SK-N-SH (cell line): Measurements from ENCODE around the gene SHC3.

Experiments
- CHD2 ChIP-seq: fragments of 150-350 bp; IDR thresholded peaks from 2 replicates; pipeline ENCODE4 v1.6.1; 2018; ENCODE audit warnings: low read length; ENCODE audit not compliant: partially characterized antibody
- EP300 ChIP-seq, 2 experiments: IDR thresholded peaks; 2 replicates each; pipeline versions ENCODE4 v1.4.0 to v1.6.1; 2012; ENCODE audit warnings: borderline replicate concordance in 1 of 2, low read depth in 1 of 2, low read length in 1 of 2
- FOXJ3 ChIP-seq: sonication (generic); formaldehyde crosslinking; IDR thresholded peaks from 2 replicates; pipeline ENCODE4 v1.5.1; 2020; ENCODE audit warnings: mild to moderate bottlenecking, missing genetic modification reagents
- FOXM1 ChIP-seq: IDR thresholded peaks from 2 replicates; pipeline ENCODE4 v1.4.0; 2012; ENCODE audit warnings: low read depth, mild to moderate bottlenecking
- POLR2AphosphoS5 ChIP-seq: IDR thresholded peaks from 2 replicates; pipeline ENCODE4 v1.6.1; 2012; ENCODE audit warnings: low read depth, low read length
- RCOR1 ChIP-seq: fragments of 150-350 bp; IDR thresholded peaks from 2 replicates; pipeline ENCODE4 v1.6.1; 2017; ENCODE audit warnings: antibody characterized with exemption, low read length
- SIN3A ChIP-seq: IDR thresholded peaks from 2 replicates; pipeline ENCODE4 v1.6.1; 2012; ENCODE audit warnings: low read depth, mild to moderate bottlenecking, low read length, moderate library complexity, borderline replicate concordance
- YY1 ChIP-seq: IDR thresholded peaks from 2 replicates; pipeline ENCODE4 v1.4.0; 2012; ENCODE audit warnings: low read depth, mild to moderate bottlenecking
- TF ChIP-seq, protein P1 (sequence below): fragments of 200-600 bp; sonication (generic); IDR thresholded peaks from 2 replicates; pipeline ENCODE4 v1.6.1; 2017; ENCODE audit warnings: antibody characterized with exemption, mild to moderate bottlenecking, moderate library complexity
- TF ChIP-seq, protein P2 (sequence below): IDR thresholded peaks from 2 replicates; pipeline ENCODE4 v1.4.0; 2012; ENCODE audit warnings: low read depth
- TF ChIP-seq, protein P3 (sequence below): fragments of 150-350 bp; IDR thresholded peaks from 2 replicates; pipeline ENCODE4 v1.6.1; 2017; ENCODE audit warnings: antibody characterized with exemption, low read length, low read depth, borderline replicate concordance

DNA sequence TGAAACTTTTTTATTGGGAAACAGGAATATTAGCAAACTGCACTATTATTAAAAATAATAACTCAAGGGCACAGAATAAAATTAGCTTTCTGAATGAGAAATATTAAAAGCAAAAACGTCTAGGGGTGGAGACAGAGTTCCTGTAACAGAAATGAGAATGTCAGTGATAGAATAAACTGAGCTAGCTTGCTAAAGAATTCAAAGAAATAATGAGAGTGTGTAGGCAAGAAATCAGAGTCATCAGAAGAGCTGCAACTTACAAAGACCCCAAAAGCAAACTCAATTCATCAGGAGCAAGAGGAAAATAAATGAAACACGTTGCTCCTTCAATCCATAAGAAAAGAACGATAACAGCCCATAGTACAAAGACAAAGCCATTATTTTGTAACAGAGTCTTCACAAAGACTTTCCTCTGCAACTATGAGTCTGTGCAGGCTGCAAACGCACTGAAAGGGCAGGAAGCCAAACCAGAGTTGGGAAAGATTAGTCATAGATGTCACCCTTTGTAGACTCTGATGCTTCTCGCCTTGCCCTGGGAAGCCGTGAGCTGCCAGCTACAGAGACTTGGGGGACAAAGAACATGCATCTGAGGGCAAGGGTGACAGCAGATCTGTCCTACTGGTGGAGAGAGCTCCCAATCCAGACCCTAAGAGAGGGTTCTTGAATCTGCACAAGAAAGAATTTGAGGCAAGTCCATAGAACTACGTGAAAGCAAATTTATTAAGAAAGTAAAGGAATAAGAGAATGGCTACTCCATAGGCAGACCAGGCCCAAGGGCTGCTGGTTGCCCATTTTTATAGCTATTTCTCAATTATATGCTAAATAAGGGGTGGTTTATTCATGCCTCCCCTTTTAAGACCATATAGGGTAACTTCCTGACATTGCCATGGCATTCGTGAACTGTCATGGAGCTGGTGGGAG lies 40.8 kb downstream of the SHC3 start:
- TF ChIP-seq YY1 (no peak), SIN3A (0 out of 2 replicates have a peak, but pooled peaks have one; percentile 23), FOXM1 (no peak), EP300 (IDR thresholded peaks at IDR 0.05; ENCODE audit: borderline replicate concordance in 1 of 2, low read depth in 1 of 2, low read length in 1 of 2) (peak; percentile 52 to 87), RCOR1 (no peak), FOXJ3 (CRISPR knock-in tag) (no peak), CHD2 (no peak), POLR2AphosphoS5 (peak; percentile 71; the same call in 1 of the 2 replicates)
- TF ChIP-seq, protein P1, sequence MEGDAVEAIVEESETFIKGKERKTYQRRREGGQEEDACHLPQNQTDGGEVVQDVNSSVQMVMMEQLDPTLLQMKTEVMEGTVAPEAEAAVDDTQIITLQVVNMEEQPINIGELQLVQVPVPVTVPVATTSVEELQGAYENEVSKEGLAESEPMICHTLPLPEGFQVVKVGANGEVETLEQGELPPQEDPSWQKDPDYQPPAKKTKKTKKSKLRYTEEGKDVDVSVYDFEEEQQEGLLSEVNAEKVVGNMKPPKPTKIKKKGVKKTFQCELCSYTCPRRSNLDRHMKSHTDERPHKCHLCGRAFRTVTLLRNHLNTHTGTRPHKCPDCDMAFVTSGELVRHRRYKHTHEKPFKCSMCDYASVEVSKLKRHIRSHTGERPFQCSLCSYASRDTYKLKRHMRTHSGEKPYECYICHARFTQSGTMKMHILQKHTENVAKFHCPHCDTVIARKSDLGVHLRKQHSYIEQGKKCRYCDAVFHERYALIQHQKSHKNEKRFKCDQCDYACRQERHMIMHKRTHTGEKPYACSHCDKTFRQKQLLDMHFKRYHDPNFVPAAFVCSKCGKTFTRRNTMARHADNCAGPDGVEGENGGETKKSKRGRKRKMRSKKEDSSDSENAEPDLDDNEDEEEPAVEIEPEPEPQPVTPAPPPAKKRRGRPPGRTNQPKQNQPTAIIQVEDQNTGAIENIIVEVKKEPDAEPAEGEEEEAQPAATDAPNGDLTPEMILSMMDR, result no peak
- TF ChIP-seq, protein P2, sequence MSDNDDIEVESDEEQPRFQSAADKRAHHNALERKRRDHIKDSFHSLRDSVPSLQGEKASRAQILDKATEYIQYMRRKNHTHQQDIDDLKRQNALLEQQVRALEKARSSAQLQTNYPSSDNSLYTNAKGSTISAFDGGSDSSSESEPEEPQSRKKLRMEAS, result peak; percentile 75; the same call in 1 of the 2 replicates
- TF ChIP-seq, protein P3, sequence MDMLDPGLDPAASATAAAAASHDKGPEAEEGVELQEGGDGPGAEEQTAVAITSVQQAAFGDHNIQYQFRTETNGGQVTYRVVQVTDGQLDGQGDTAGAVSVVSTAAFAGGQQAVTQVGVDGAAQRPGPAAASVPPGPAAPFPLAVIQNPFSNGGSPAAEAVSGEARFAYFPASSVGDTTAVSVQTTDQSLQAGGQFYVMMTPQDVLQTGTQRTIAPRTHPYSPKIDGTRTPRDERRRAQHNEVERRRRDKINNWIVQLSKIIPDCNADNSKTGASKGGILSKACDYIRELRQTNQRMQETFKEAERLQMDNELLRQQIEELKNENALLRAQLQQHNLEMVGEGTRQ, result no peak
